HL-60 (cell line): Measurements from ENCODE around the gene NPC1.

Experiments used
- GABPA ChIP-seq: IDR thresholded peaks from 2 replicates; pipeline ENCODE4 v1.6.1; 2012; ENCODE audit warnings: low read depth
- POLR2AphosphoS5 ChIP-seq: IDR thresholded peaks from 2 replicates; pipeline ENCODE4 v1.6.1; 2012; ENCODE audit warnings: low read depth
- SPI1 ChIP-seq: IDR thresholded peaks from 2 replicates; pipeline ENCODE4 v1.6.1; 2012; ENCODE audit warnings: low read depth, mild to moderate bottlenecking, borderline replicate concordance
- TF ChIP-seq, protein P1 (sequence below): IDR thresholded peaks from one replicate; pipeline ENCODE4 v1.5.1; 2011; ENCODE audit warnings: low read length, control low read depth, inconsistent platforms; ENCODE audit not compliant: insufficient read depth
- TF ChIP-seq, protein P2 (sequence below): IDR thresholded peaks from 2 replicates; pipeline ENCODE4 v1.6.1; 2012; ENCODE audit warnings: low read depth; ENCODE audit not compliant: insufficient replicate concordance

DNA sequence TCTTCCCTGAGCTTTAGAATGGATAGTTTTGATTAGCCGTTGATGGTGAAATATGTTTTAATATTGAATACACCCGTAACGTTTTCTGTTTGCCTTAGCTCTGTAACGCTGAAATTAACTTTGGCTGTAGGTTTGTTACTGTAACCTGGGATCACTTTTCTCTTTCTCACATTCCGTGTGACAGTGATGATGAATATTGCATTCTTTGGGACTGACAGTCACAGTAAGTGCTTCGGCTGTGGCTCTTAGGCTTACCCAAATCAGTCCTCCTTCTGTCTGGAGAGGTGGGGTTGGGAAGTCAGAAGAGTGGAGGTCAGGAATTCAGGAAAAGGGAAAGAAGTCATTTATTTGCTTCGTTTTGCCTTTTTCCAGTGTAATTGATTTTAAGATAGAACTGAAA is 65.0 kb downstream of the NPC1 start:
- TF ChIP-seq, protein P1, sequence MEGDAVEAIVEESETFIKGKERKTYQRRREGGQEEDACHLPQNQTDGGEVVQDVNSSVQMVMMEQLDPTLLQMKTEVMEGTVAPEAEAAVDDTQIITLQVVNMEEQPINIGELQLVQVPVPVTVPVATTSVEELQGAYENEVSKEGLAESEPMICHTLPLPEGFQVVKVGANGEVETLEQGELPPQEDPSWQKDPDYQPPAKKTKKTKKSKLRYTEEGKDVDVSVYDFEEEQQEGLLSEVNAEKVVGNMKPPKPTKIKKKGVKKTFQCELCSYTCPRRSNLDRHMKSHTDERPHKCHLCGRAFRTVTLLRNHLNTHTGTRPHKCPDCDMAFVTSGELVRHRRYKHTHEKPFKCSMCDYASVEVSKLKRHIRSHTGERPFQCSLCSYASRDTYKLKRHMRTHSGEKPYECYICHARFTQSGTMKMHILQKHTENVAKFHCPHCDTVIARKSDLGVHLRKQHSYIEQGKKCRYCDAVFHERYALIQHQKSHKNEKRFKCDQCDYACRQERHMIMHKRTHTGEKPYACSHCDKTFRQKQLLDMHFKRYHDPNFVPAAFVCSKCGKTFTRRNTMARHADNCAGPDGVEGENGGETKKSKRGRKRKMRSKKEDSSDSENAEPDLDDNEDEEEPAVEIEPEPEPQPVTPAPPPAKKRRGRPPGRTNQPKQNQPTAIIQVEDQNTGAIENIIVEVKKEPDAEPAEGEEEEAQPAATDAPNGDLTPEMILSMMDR: no peak
- no peak for TF ChIP-seq POLR2AphosphoS5
- no peak for TF ChIP-seq GABPA
- TF ChIP-seq, protein P2, sequence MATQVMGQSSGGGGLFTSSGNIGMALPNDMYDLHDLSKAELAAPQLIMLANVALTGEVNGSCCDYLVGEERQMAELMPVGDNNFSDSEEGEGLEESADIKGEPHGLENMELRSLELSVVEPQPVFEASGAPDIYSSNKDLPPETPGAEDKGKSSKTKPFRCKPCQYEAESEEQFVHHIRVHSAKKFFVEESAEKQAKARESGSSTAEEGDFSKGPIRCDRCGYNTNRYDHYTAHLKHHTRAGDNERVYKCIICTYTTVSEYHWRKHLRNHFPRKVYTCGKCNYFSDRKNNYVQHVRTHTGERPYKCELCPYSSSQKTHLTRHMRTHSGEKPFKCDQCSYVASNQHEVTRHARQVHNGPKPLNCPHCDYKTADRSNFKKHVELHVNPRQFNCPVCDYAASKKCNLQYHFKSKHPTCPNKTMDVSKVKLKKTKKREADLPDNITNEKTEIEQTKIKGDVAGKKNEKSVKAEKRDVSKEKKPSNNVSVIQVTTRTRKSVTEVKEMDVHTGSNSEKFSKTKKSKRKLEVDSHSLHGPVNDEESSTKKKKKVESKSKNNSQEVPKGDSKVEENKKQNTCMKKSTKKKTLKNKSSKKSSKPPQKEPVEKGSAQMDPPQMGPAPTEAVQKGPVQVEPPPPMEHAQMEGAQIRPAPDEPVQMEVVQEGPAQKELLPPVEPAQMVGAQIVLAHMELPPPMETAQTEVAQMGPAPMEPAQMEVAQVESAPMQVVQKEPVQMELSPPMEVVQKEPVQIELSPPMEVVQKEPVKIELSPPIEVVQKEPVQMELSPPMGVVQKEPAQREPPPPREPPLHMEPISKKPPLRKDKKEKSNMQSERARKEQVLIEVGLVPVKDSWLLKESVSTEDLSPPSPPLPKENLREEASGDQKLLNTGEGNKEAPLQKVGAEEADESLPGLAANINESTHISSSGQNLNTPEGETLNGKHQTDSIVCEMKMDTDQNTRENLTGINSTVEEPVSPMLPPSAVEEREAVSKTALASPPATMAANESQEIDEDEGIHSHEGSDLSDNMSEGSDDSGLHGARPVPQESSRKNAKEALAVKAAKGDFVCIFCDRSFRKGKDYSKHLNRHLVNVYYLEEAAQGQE: no peak
- no peak for TF ChIP-seq SPI1
